A549 (cell line): ENCODE data around the gene GANAB. TPM values are rescaled to one million over a fixed set of nuclear protein-coding genes. Genes with fewer than 3 reads are reported as not detected.
A peak's percentile ranks its signal among the peaks of the same experiment; 100 is the strongest.
"Not testable (repeated sequence)": the region's sequence is repeated elsewhere in the genome, so short reads cannot be mapped to it uniquely, and the experiment has no call there.

ENCODE experiments used
- ATAC-seq, 2 experiments: fragments of 200-7000 bp in 1 of 2; fragments of >200 bp in 1 of 2; cut with Nextera tagmentation in 1 of 2; cut with Tn5 transposase in 1 of 2; 3 replicates each; pipeline versions ENCODE4 v1.8.0 to v1.9.1; 2018 to 2020; ENCODE audit warnings: mild to moderate bottlenecking in 1 of 2, moderate library complexity in 1 of 2
- CTCF ChIA-PET: fragments of 300-600 bp; sonication (Branson Sonifier 250); formaldehyde crosslinking; extraction: SDS; loops from one replicate; lab custom pipeline; 2021; ENCODE audit warnings: antibody characterized with exemption, inconsistent platforms; lab: Yijun Ruan, JAX
- POLR2A ChIA-PET: fragments of 350-600 bp; formaldehyde crosslinking; extraction: SDS; loops from one replicate; lab custom pipeline; 2021; ENCODE audit warnings: antibody characterized with exemption, inconsistent platforms; lab: Yijun Ruan, JAX
- DNase-seq, 2 experiments: peaks; one replicate each; pipeline versions ENCODE4 v3.0.0 to v3.0.0-alpha.2; 2011 to 2016; ENCODE audit warnings: low read depth in 1 of 2, low spot score in 1 of 2
- FAIRE-seq: peaks from 2 replicates; lab custom pipeline; 2011; peaks lifted over from hg19 to GRCh38; lab: Jason Lieb, UNC
- H3K27ac ChIP-seq, 2 experiments: fragments of >200 bp; sonication (Bioruptor Twin); formaldehyde crosslinking; 3 replicates each; pipeline ENCODE4 v1.5.1; 2016 to 2017
- H3K4me1 ChIP-seq: fragments of >200 bp; sonication (Bioruptor Twin); formaldehyde crosslinking; 3 replicates; pipeline ENCODE4 v1.6.1; 2016
- H3K4me2 ChIP-seq: fragments of >200 bp; sonication (Bioruptor Twin); formaldehyde crosslinking; 3 replicates; pipeline ENCODE4 v1.6.1; 2016
- H3K4me3 ChIP-seq: fragments of >200 bp; sonication (Bioruptor Twin); formaldehyde crosslinking; 3 replicates; pipeline ENCODE4 v1.5.1; 2016
- H3K9me3 ChIP-seq: fragments of >200 bp; sonication (Bioruptor Twin); formaldehyde crosslinking; 3 replicates; pipeline ENCODE4 v1.6.1; 2016
- BCL3 ChIP-seq: fragments of >200 bp; sonication (Bioruptor Twin); formaldehyde crosslinking; IDR thresholded peaks from 3 replicates; pipeline ENCODE4 v1.6.1; 2016
- BHLHE40 ChIP-seq: IDR thresholded peaks from 2 replicates; pipeline ENCODE4 v1.6.1; 2012; ENCODE audit warnings: low read depth, low read length, inconsistent platforms
- CHD4 ChIP-seq: fragments of 200-600 bp; sonication (generic); IDR thresholded peaks from 2 replicates; pipeline ENCODE4 v1.6.1; 2016; ENCODE audit warnings: antibody characterized with exemption, mild to moderate bottlenecking, borderline replicate concordance
- CTCF ChIP-seq: fragments of >200 bp; sonication (Bioruptor Twin); formaldehyde crosslinking; IDR thresholded peaks from 3 replicates; pipeline ENCODE4 v1.5.1; 2016
- E2F6 ChIP-seq: IDR thresholded peaks from 2 replicates; pipeline ENCODE4 v1.6.1; 2012; ENCODE audit warnings: low read depth, borderline replicate concordance
- EHMT2 ChIP-seq: fragments of 200-600 bp; sonication (generic); IDR thresholded peaks from 2 replicates; pipeline ENCODE4 v1.6.1; 2016; ENCODE audit warnings: antibody characterized with exemption, low read depth, mild to moderate bottlenecking, moderate library complexity
- HEYL ChIP-seq: fragments of 250-450 bp; sonication (Bioruptor Pico); IDR thresholded peaks from 2 replicates; pipeline ENCODE4 v1.8.0; 2021; ENCODE audit warnings: mild to moderate bottlenecking, moderate library complexity
- HOXB13 ChIP-seq: fragments of 250-450 bp; sonication (Bioruptor Pico); IDR thresholded peaks from 2 replicates; pipeline ENCODE4 v1.5.0; 2020; ENCODE audit warnings: low read depth, mild to moderate bottlenecking, moderate library complexity
- JUN ChIP-seq, 2 experiments: fragments of >200 bp; sonication (Bioruptor Twin); formaldehyde crosslinking; IDR thresholded peaks; 2 replicates in 1 of 2; 3 replicates in 1 of 2; pipeline ENCODE4 v1.6.1; 2016 to 2017
- JUNB ChIP-seq: fragments of >200 bp; sonication (Bioruptor Twin); formaldehyde crosslinking; IDR thresholded peaks from 2 replicates; pipeline ENCODE4 v1.6.1; 2016
- KDM1A ChIP-seq: fragments of 200-600 bp; sonication (generic); IDR thresholded peaks from 2 replicates; pipeline ENCODE4 v1.6.1; 2016; ENCODE audit warnings: low read depth, mild to moderate bottlenecking
- MAZ ChIP-seq: fragments of 150-350 bp; IDR thresholded peaks from 2 replicates; pipeline ENCODE4 v1.6.1; 2014; ENCODE audit warnings: antibody characterized with exemption, low read depth, low read length, borderline replicate concordance
- NFE2L2 ChIP-seq: fragments of 150-350 bp; conservative IDR thresholded peaks from 2 replicates; pipeline ENCODE4 v1.6.1; 2014; ENCODE audit warnings: low read length
- NR3C1 ChIP-seq: fragments of >200 bp; sonication (Bioruptor Twin); formaldehyde crosslinking; IDR thresholded peaks from 3 replicates; pipeline ENCODE4 v1.6.1; 2017
- PHF8 ChIP-seq: fragments of 200-600 bp; sonication (generic); IDR thresholded peaks from 2 replicates; pipeline ENCODE4 v1.6.1; 2016; ENCODE audit warnings: low read depth, mild to moderate bottlenecking, antibody characterized with exemption, moderate library complexity, borderline replicate concordance
- POLR2AphosphoS2 ChIP-seq: conservative IDR thresholded peaks from 2 replicates; pipeline ENCODE4 v1.6.1; 2012; ENCODE audit warnings: low read length, improper control_type of control experiment, inconsistent platforms
- RAD21 ChIP-seq, 2 experiments: fragments of >200 bp in 1 of 2; sonication (Bioruptor Twin) in 1 of 2; formaldehyde crosslinking in 1 of 2; IDR thresholded peaks in 1 of 2; conservative IDR thresholded peaks in 1 of 2; 2 replicates in 1 of 2; 3 replicates in 1 of 2; pipeline ENCODE4 v1.6.1; 2012 to 2018; ENCODE audit warnings: inconsistent platforms in 1 of 2
- SMC3 ChIP-seq: fragments of >200 bp; sonication (Bioruptor Twin); formaldehyde crosslinking; IDR thresholded peaks from 3 replicates; pipeline ENCODE4 v1.6.1; 2018; ENCODE audit warnings: inconsistent platforms
- SREBF2 ChIP-seq: fragments of 450-650 bp; IDR thresholded peaks from 2 replicates; pipeline ENCODE4 v1.6.1; 2014; ENCODE audit warnings: mild to moderate bottlenecking, moderate library complexity
- ZC3H11A ChIP-seq: fragments of 450-650 bp; IDR thresholded peaks from 2 replicates; pipeline ENCODE4 v1.6.1; 2014; ENCODE audit warnings: antibody characterized with exemption, mild to moderate bottlenecking
- WGBS: methylation state at CpG from one replicate; pipeline ENCODE4 v1.1.6; 2017; ENCODE audit errors: missing lambda C conversion rate; 5-methylcytosine and 5-hydroxymethylcytosine counted together
- polyA plus RNA-seq, 4 experiments: library from polyadenylated mRNA; depleted of rRNA in 3 of 4; stranded (reverse); fragments of >200 nt; fragmentation: RNase III in 1 of 4; extraction: RNeasy Plus Mini Kit Qiagen cat#74134 plus additional on column Dnase treatment in 1 of 4; gene quantifications; 2 replicates in 3 of 4; 3 replicates in 1 of 4; pipeline ENCODE4 v1.2.3, GENCODE V29; 2011 to 2017

Gene GANAB
- polyA plus RNA-seq, 2 of the 4 experiments (the other 2 are of a cell fraction) = 215 to 220 TPM

- TF ChIP-seq SMC3 (peak; percentile 60), PHF8 (no peak), E2F6 (no peak), RAD21 (conservative IDR thresholded peaks at IDR 0.05 in 1 of 2, IDR thresholded peaks at IDR 0.05 in 1 of 2) (peak; percentile 52 to 63), CTCF (peak; percentile 61)
- TF ChIP-seq, all 56 proteins: peak for 3
- POLR2A ChIA-PET = interaction anchor here (1.0 to 1.4 kb wide), 3 partner anchors 30 to 103 kb away, joined by 3 to 7 read pairs (median 4); partner anchors contain the start of genes C11orf98, CSKMT, INTS5 and TUT1
- ATAC-seq = peak; percentile 75 to 88
- CTCF ChIA-PET = interaction anchor here (0.6 to 9.8 kb wide), 21 partner anchors 8 to 317 kb away, joined by 3 to 126 read pairs (median 4); partner anchors contain the start of genes B3GAT3, BSCL2, GNG3 and HNRNPUL2
- Histone ChIP-seq H3K4me3 (no peak overlapping the region), H3K9me3 (no peaks in the 10 kb centered on the region), H3K4me1 (peaks cover 2% of the 10 kb centered on the region; the same call in 1 of the 3 replicates), H3K27ac (no peak overlapping the region), H3K4me2 (no peak overlapping the region)
- 58% methylated on average over 14 of the region's 14 CpGs for WGBS
- FAIRE-seq = no peak
- DNase-seq = peak; percentile 68 to 87
Observed at GRCh38 chr11:62694455-62695167, 48.2 kb upstream of the GANAB start.

- POLR2A ChIA-PET = interaction anchor here (0.8 to 1.4 kb wide), 2 partner anchors 25 to 29 kb away, joined by 3 to 7 read pairs; partner anchors contain the start of genes C11orf98 and CSKMT
Observed at GRCh38 chr11:62693624-62694023, 47.2 kb upstream of the GANAB start.

GRCh38 chr11:62689421-62690183 lies 43.2 kb upstream of the GANAB start, which contains the start of gene LRRN4CL:
TSS of gene LRRN4CL (minus strand) at chr11:62689530. CDS start at chr11:62688508, 1,022 bp downstream.
- TF ChIP-seq JUN (IDR thresholded peaks at IDR 0.05) (0 out of 5 replicates have a peak, but pooled peaks of 1 of the 2 experiments have one; percentile 20), HOXB13 (CRISPR knock-in tag) (no peak)
- H3K27ac ChIP-seq = no peak within 1 kb of the TSS
- WGBS = 75% methylated on average over 11 of the region's 11 CpGs
- H3K4me1 ChIP-seq = peaks cover 4% of the 10 kb centered on the region; the same call in 1 of the 3 replicates
- no peak for FAIRE-seq
- ChIA-PET POLR2A (interaction anchor here (0.6 to 1.9 kb wide), 6 partner anchors 16 to 151 kb away, joined by 3 to 6 read pairs (median 3); partner anchors contain the start of genes C11orf98, CSKMT, HNRNPUL2 and TTC9C), CTCF (interaction anchor here (0.9 to 9.8 kb wide), 10 partner anchors 8 to 297 kb away, joined by 3 to 126 read pairs (median 5); partner anchors contain the start of genes LBHD1, UBXN1 and UQCC3)
- no peak within 1 kb of the TSS for H3K4me2 ChIP-seq
- ATAC-seq = peak; percentile 11 to 45; a peak in 5 of 6 replicates
- no peak for DNase-seq
- no peaks in the 10 kb centered on the region for H3K9me3 ChIP-seq
- no peak within 1 kb of the TSS for H3K4me3 ChIP-seq

More at GRCh38 chr11:62693624-62694023, 47.2 kb upstream of the GANAB start:
- not testable (repeated sequence) for H3K4me3 ChIP-seq, H3K4me1 ChIP-seq, H3K4me2 ChIP-seq, FAIRE-seq, H3K9me3 ChIP-seq, ATAC-seq, H3K27ac ChIP-seq, DNase-seq
- CTCF ChIA-PET = interaction anchor here (0.7 to 9.8 kb wide), 15 partner anchors 9 to 316 kb away, joined by 3 to 126 read pairs (median 4); partner anchors contain the start of genes BSCL2, GNG3, HNRNPUL2 and LBHD1
- WGBS = 73% methylated on average over 4 of the region's 4 CpGs

- POLR2A ChIA-PET = interaction anchor here (1.3 to 1.9 kb wide), 2 partner anchors 24 to 65 kb away, joined by 5 to 6 read pairs; partner anchors contain the start of genes C11orf98, CSKMT and ZBTB3
- TF ChIP-seq SREBF2 = no peak
- TF ChIP-seq NFE2L2 = no peak
- no peak for TF ChIP-seq CHD4
- TF ChIP-seq MAZ = no peak
- TF ChIP-seq BCL3 = no peak
- no peak for TF ChIP-seq JUNB
- no peak for TF ChIP-seq KDM1A
- no peak for TF ChIP-seq ZC3H11A
- TF ChIP-seq BHLHE40 = no peak
- no peak for TF ChIP-seq RAD21 (conservative IDR thresholded peaks at IDR 0.05 in 1 of 2, IDR thresholded peaks at IDR 0.05 in 1 of 2)
- TF ChIP-seq NR3C1 = no peak
- no peak for TF ChIP-seq POLR2AphosphoS2
- TF ChIP-seq HEYL (CRISPR knock-in tag) = no peak
- TF ChIP-seq EHMT2 = no peak
- no peak overlapping the region for H3K4me3 ChIP-seq
- no peak overlapping the region for H3K4me2 ChIP-seq
- CTCF ChIA-PET = interaction anchor here (1.7 to 9.8 kb wide), 5 partner anchors 7 to 294 kb away, joined by 4 to 126 read pairs (median 5); partner anchors contain the start of genes LBHD1, UBXN1 and UQCC3
- peaks cover 4% of the 10 kb centered on the region; the same call in 1 of the 3 replicates for H3K4me1 ChIP-seq
- ATAC-seq = peak in 1 of 2 experiments; percentile 23; a peak in 2 of 6 replicates
- H3K9me3 ChIP-seq = no peaks in the 10 kb centered on the region
- WGBS = 40% methylated on average over 1 of the region's 1 CpG
- DNase-seq = no peak
- no peak for FAIRE-seq
- no peak overlapping the region for H3K27ac ChIP-seq
Observed at GRCh38 chr11:62688491-62688890, 42.1 kb upstream of the GANAB start.
